HCT116 (cell line): ENCODE measurements around the gene ALPL. TPM values are rescaled to one million over a fixed set of nuclear protein-coding genes. Genes with fewer than 3 reads are reported as not detected.

ENCODE experiments used
- ATAC-seq: fragments of 200-7000 bp; cut with Tn5 transposase; 2 replicates; pipeline ENCODE4 v1.9.1; 2020; ENCODE audit warnings: mild to moderate bottlenecking, moderate library complexity
- BruUV-seq: library from RNA; stranded (reverse); fragments of 400-500 nt; replicated peaks from 2 replicates; lab custom pipeline; 2021; lab: Mats Ljungman, UMichigan
- CTCF ChIA-PET: fragments of 300-600 bp; sonication (Branson Sonifier 250); formaldehyde crosslinking; loops from one replicate; lab custom pipeline; 2021; ENCODE audit warnings: antibody characterized with exemption; lab: Charles Lee
- POLR2A ChIA-PET: fragments of 300-600, 350-600 bp; sonication (Branson Sonifier 250); formaldehyde crosslinking; loops from one replicate; lab custom pipeline; 2021; ENCODE audit warnings: antibody characterized with exemption; lab: Charles Lee
- RAD21 ChIA-PET, 2 experiments: fragments of 300-600 bp; sonication (Branson Sonifier 250); formaldehyde crosslinking; loops; one replicate each; lab custom pipeline; 2023; ENCODE audit warnings: low total read pairs in 2 of 2; ENCODE audit not compliant: uncharacterized antibody in 2 of 2, unreplicated experiment in 2 of 2, low non-redundant PET in 1 of 2; lab: Charles Lee
- DNase-seq: peaks from one replicate; pipeline ENCODE4 v3.0.0-alpha.2; 2010; ENCODE audit warnings: low read depth, low spot score
- H2AFZ ChIP-seq: fragments of 200-600 bp; shearing (Covaris generic), sonication (generic); 2 replicates; pipeline ENCODE4 v1.6.1; 2017; ENCODE audit warnings: low read depth, mixed run types, mixed read lengths, antibody characterized with exemption, low read length; ENCODE audit not compliant: poor library complexity, severe bottlenecking
- H3K27ac ChIP-seq: 2 replicates; pipeline ENCODE4 v1.5.1; 2012; ENCODE audit warnings: low read depth, low read length
- H3K27me3 ChIP-seq: fragments of 200-600 bp; sonication (generic); 2 replicates; pipeline ENCODE4 v1.6.1; 2016; ENCODE audit warnings: mixed run types, low read length, mixed read lengths; ENCODE audit not compliant: insufficient read depth
- H3K36me3 ChIP-seq, 2 experiments: fragments of 200-500 bp in 1 of 2; fragments of 200-600 bp in 1 of 2; sonication (Bioruptor generic) in 1 of 2; sonication (generic) in 1 of 2; 2 replicates each; pipeline versions ENCODE4 v1.5.1 to v1.6.1; 2014 to 2016; ENCODE audit warnings: low read length in 2 of 2, inconsistent platforms in 1 of 2, mixed read lengths in 1 of 2, mixed run types in 1 of 2; ENCODE audit not compliant: insufficient read depth in 2 of 2, control insufficient read depth in 1 of 2
- H3K4me1 ChIP-seq, 2 experiments: fragments of 200-600 bp in 1 of 2; sonication (generic) in 1 of 2; 2 replicates each; pipeline versions ENCODE4 v1.5.1 to v1.6.1; 2012 to 2017; ENCODE audit warnings: low read length in 2 of 2, inconsistent platforms in 1 of 2, mild to moderate bottlenecking in 1 of 2, mixed read lengths in 1 of 2, mixed run types in 1 of 2, moderate library complexity in 1 of 2; ENCODE audit not compliant: insufficient read depth in 2 of 2, control insufficient read depth in 1 of 2
- H3K4me2 ChIP-seq: fragments of 200-600 bp; sonication (generic); 2 replicates; pipeline ENCODE4 v1.6.1; 2017; ENCODE audit warnings: mixed run types, low read length, mixed read lengths
- H3K4me3 ChIP-seq, 2 experiments: fragments of 200-600 bp in 1 of 2; sonication (generic) in 1 of 2; replicated peaks in 1 of 2; 2 replicates each; pipeline ENCODE4 v1.5.1; 2011 to 2016; ENCODE audit warnings: low read length in 2 of 2, control low read depth in 1 of 2, low read depth in 1 of 2, mild to moderate bottlenecking in 1 of 2, mixed read lengths in 1 of 2, mixed run types in 1 of 2
- H3K79me2 ChIP-seq: fragments of 200-600 bp; sonication (generic); 2 replicates; pipeline ENCODE4 v1.6.1; 2017; ENCODE audit warnings: mild to moderate bottlenecking, mixed run types, low read length, moderate library complexity, mixed read lengths; ENCODE audit not compliant: insufficient read depth
- H3K9ac ChIP-seq: fragments of 200-600 bp; sonication (generic); 2 replicates; pipeline ENCODE4 v1.6.1; 2016; ENCODE audit warnings: low read length, mixed read lengths
- H3K9me2 ChIP-seq: fragments of 200-600 bp; sonication (generic), shearing (Covaris generic); 2 replicates; pipeline ENCODE4 v1.6.1; 2017; ENCODE audit warnings: mixed run types, mild to moderate bottlenecking, moderate library complexity; ENCODE audit not compliant: insufficient read depth
- H3K9me3 ChIP-seq, 2 experiments: fragments of 200-500 bp in 1 of 2; fragments of 200-600 bp in 1 of 2; sonication (Bioruptor generic) in 1 of 2; sonication (generic) in 1 of 2; 2 replicates each; pipeline ENCODE4 v1.6.1; 2014 to 2017; ENCODE audit warnings: low read length in 2 of 2, mixed read lengths in 2 of 2, inconsistent platforms in 1 of 2, low read depth in 1 of 2, mild to moderate bottlenecking in 1 of 2, mixed run types in 1 of 2, moderate library complexity in 1 of 2; ENCODE audit not compliant: control insufficient read depth in 1 of 2, insufficient read depth in 1 of 2
- H4K20me1 ChIP-seq: fragments of 200-600 bp; sonication (generic), shearing (Covaris generic); 2 replicates; pipeline ENCODE4 v1.6.1; 2017; ENCODE audit warnings: mixed run types, mild to moderate bottlenecking, moderate library complexity; ENCODE audit not compliant: insufficient read depth
- JUND ChIP-seq: IDR thresholded peaks from 2 replicates; pipeline ENCODE4 v1.6.1; 2012
- POLR2A ChIP-seq: IDR thresholded peaks from 2 replicates; pipeline ENCODE4 v1.7.0; 2011; ENCODE audit warnings: borderline replicate concordance; ENCODE audit not compliant: insufficient read depth, insufficient read length; ENCODE audit errors: extremely low read depth
- SP1 ChIP-seq: IDR thresholded peaks from 2 replicates; pipeline ENCODE4 v1.6.1; 2012; ENCODE audit warnings: low read depth
- TCF7L2 ChIP-seq: IDR thresholded peaks from 2 replicates; pipeline ENCODE4 v1.7.0; 2011; ENCODE audit warnings: borderline replicate concordance, inconsistent platforms; ENCODE audit not compliant: insufficient read depth, insufficient read length; ENCODE audit errors: extremely low read depth
- YY1 ChIP-seq: IDR thresholded peaks from 2 replicates; pipeline ENCODE4 v1.6.1; 2011; ENCODE audit warnings: low read length, low read depth, moderate library complexity, mild to moderate bottlenecking; ENCODE audit not compliant: insufficient replicate concordance; ENCODE audit errors: extremely low read depth
- ZFX ChIP-seq: fragments of 450-650 bp; IDR thresholded peaks from 2 replicates; pipeline ENCODE4 v1.6.1; 2017
- ZNF274 ChIP-seq: fragments of 200-500 bp; sonication (Bioruptor generic); IDR thresholded peaks from 2 replicates; pipeline ENCODE4 v1.6.1; 2014; ENCODE audit warnings: mild to moderate bottlenecking, low read depth, low read length, inconsistent platforms
- intact Hi-C: fragments of 100-400 bp; cut with micrococcal nuclease; formaldehyde crosslinking; loops from 2 replicates; pipeline ENCODE4 v1.10.0; 2022
- total RNA-seq: library from RNA; stranded (reverse); gene quantifications from one replicate; pipeline ENCODE4 v1.2.1, GENCODE V29; 2021; ENCODE audit not compliant: unreplicated experiment

The ALPL gene
- total RNA-seq, 1 experiment from 2014 or later: 0.61 TPM

- Histone ChIP-seq H4K20me1 (no peaks in the 10 kb centered on the region), H3K4me1 (peaks cover 12 to 18% of the 10 kb centered on the region in 2 experiments; a peak in 3 of 4 replicates), H3K9ac (no peak overlapping the region), H3K27me3 (no peaks in the 10 kb centered on the region), H3K36me3 (no peaks in the 10 kb centered on the region), H3K79me2 (no peaks in the 10 kb centered on the region), H3K27ac (no peak overlapping the region), H3K9me2 (no peaks in the 10 kb centered on the region), H2AFZ (no peak overlapping the region), H3K4me2 (no peak overlapping the region), H3K4me3 (no peak overlapping the region), H3K9me3 (no peaks in the 10 kb centered on the region)
- no peak for DNase-seq
- intact Hi-C loops: no loop called here
- RAD21 ChIA-PET: no interaction called here
- POLR2A ChIA-PET: no interaction called here
- TF ChIP-seq JUND: no peak
- TF ChIP-seq ZNF274: no peak
- no peak for TF ChIP-seq POLR2A
- no peak for TF ChIP-seq TCF7L2
- TF ChIP-seq ZFX: no peak
- TF ChIP-seq SP1: no peak
- CTCF ChIA-PET: no interaction called here
- no peak for ATAC-seq
- BruUV-seq: no TSS peak
Measured at GRCh38 chr1:21577933-21578332, 68.7 kb downstream of the ALPL start.

- ChIA-PET CTCF (no interaction called here), POLR2A (no interaction called here), RAD21 (no interaction called here)
- no peak for ATAC-seq
- H4K20me1 ChIP-seq: no peaks in the 10 kb centered on the region
- H3K27me3 ChIP-seq: no peaks in the 10 kb centered on the region
- intact Hi-C loops: no loop called here
- no peak overlapping the region for H3K27ac ChIP-seq
- no peak for DNase-seq
- TF ChIP-seq YY1 (no peak), JUND (no peak), ZFX (no peak)
- no peak overlapping the region for H2AFZ ChIP-seq
- BruUV-seq: no TSS peak
- H3K4me3 ChIP-seq: no peak overlapping the region
- H3K79me2 ChIP-seq: no peaks in the 10 kb centered on the region
- no peaks in the 10 kb centered on the region for H3K36me3 ChIP-seq
- no peaks in the 10 kb centered on the region for H3K9me2 ChIP-seq
- H3K4me2 ChIP-seq: no peak overlapping the region
- no peaks in the 10 kb centered on the region for H3K9me3 ChIP-seq
- H3K4me1 ChIP-seq: peaks cover 5 to 6% of the 10 kb centered on the region in 2 experiments; a peak in 3 of 4 replicates
- no peak overlapping the region for H3K9ac ChIP-seq
Measured at GRCh38 chr1:21579791-21580190, 70.6 kb downstream of the ALPL start.
